ENCODE results near the gene TEX14.

DNA sequence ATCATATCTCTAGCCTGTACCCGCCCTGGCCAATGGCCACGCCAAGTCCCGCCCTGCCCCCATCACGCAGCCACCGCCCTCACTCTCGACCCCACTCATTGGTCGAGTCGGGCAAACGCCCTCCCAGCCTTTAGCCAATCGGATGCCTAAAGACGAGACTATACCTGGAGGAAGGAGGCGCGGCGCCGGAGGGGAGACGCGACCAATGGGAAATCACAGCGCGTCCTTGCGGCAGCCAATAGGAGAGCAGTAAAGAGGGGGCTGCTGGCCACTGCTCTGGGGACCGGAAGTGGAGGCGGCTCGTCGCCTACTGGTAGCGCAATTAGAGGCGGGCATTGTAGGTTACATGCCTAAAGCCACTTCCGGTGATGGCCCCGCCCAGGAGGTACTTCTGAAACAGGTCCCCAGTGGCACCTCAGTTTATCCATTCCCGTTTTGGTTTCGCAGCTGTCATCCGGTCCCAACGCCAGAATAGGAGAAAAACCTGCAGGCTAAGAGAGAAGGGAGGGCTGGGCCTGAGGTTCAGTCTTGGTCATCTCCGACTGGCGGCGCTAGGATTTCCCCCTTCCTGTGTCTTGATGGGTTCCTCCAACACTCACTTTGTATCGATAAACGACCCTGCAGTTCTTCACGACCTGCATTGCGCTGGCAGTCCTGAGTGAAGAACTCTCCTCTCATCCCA, 173.8 kb downstream of the TEX14 start:
- peak; percentile 69 for TF ChIP-seq POLR2A (IDR thresholded peaks at IDR 0.05)
- TF ChIP-seq, protein P1, sequence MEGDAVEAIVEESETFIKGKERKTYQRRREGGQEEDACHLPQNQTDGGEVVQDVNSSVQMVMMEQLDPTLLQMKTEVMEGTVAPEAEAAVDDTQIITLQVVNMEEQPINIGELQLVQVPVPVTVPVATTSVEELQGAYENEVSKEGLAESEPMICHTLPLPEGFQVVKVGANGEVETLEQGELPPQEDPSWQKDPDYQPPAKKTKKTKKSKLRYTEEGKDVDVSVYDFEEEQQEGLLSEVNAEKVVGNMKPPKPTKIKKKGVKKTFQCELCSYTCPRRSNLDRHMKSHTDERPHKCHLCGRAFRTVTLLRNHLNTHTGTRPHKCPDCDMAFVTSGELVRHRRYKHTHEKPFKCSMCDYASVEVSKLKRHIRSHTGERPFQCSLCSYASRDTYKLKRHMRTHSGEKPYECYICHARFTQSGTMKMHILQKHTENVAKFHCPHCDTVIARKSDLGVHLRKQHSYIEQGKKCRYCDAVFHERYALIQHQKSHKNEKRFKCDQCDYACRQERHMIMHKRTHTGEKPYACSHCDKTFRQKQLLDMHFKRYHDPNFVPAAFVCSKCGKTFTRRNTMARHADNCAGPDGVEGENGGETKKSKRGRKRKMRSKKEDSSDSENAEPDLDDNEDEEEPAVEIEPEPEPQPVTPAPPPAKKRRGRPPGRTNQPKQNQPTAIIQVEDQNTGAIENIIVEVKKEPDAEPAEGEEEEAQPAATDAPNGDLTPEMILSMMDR (IDR thresholded peaks at IDR 0.05) = no peak
